WTC11 (cell line): Measurements from ENCODE around the gene FBXL2. TPM values are rescaled to one million over a fixed set of nuclear protein-coding genes. Genes with fewer than 3 reads are reported as not detected.

Experiments used
- ATAC-seq: fragments of 200-7000 bp; cut with Tn5 transposase; 2 replicates; pipeline ENCODE4 v1.10.0; 2021; ENCODE audit warnings: mild to moderate bottlenecking, moderate library complexity
- CTCF ChIA-PET: fragments of 300-600 bp; sonication (Branson Sonifier 250); formaldehyde crosslinking; loops from one replicate; lab custom pipeline; 2021; ENCODE audit warnings: antibody characterized with exemption; lab: Charles Lee
- POLR2A ChIA-PET: fragments of 350-600 bp; sonication (Branson Sonifier 250); formaldehyde crosslinking; loops from one replicate; lab custom pipeline; 2021; ENCODE audit warnings: antibody characterized with exemption; lab: Charles Lee
- DNase-seq: peaks from one replicate; pipeline ENCODE4 v3.0.0; 2021; ENCODE audit warnings: low spot score
- H3K27ac Mint-ChIP-seq: 2 replicates; pipeline ENCODE4 v1.8.0; 2021; ENCODE audit warnings: mixed read lengths
- H3K27me3 Mint-ChIP-seq: 2 replicates; pipeline ENCODE4 v1.8.0; 2021; ENCODE audit warnings: low read depth, mild to moderate bottlenecking, moderate library complexity, mixed read lengths
- H3K36me3 Mint-ChIP-seq: 2 replicates; pipeline ENCODE4 v1.8.0; 2021; ENCODE audit warnings: mixed read lengths
- H3K4me1 Mint-ChIP-seq: 2 replicates; pipeline ENCODE4 v1.8.0; 2022; ENCODE audit warnings: mixed read lengths
- H3K4me3 Mint-ChIP-seq: 2 replicates; pipeline ENCODE4 v1.8.0; 2021; ENCODE audit warnings: mild to moderate bottlenecking, moderate library complexity, mixed read lengths
- H3K9me3 Mint-ChIP-seq: 2 replicates; pipeline ENCODE4 v1.8.0; 2021; ENCODE audit warnings: mixed read lengths
- AR ChIP-seq: fragments of 250-450 bp; sonication (Bioruptor Pico); IDR thresholded peaks from 2 replicates; pipeline ENCODE4 v1.9.0; 2021; ENCODE audit warnings: mild to moderate bottlenecking
- E2F4 ChIP-seq: sonication (generic); formaldehyde crosslinking; IDR thresholded peaks from 2 replicates; pipeline ENCODE4 v1.8.1; 2022; ENCODE audit warnings: low read depth, mild to moderate bottlenecking, moderate library complexity, missing genetic modification reagents, borderline replicate concordance
- EMX1 ChIP-seq: fragments of 250-450 bp; sonication (Bioruptor Pico); IDR thresholded peaks from 2 replicates; pipeline ENCODE4 v1.8.0; 2021; ENCODE audit warnings: mild to moderate bottlenecking
- PREB ChIP-seq: sonication (generic); formaldehyde crosslinking; IDR thresholded peaks from 2 replicates; pipeline ENCODE4 v1.8.1; 2022; ENCODE audit warnings: mild to moderate bottlenecking, missing genetic modification reagents, moderate library complexity, borderline replicate concordance
- PRRX2 ChIP-seq: fragments of 250-450 bp; sonication (Bioruptor Pico); IDR thresholded peaks from 2 replicates; pipeline ENCODE4 v1.8.0; 2021; ENCODE audit warnings: mild to moderate bottlenecking
- SMAD3 ChIP-seq: sonication (generic); formaldehyde crosslinking; IDR thresholded peaks from 2 replicates; pipeline ENCODE4 v1.8.0; 2022; ENCODE audit warnings: missing genetic modification reagents, mild to moderate bottlenecking, borderline replicate concordance
- ZNF219 ChIP-seq: sonication (generic); formaldehyde crosslinking; IDR thresholded peaks from 2 replicates; pipeline ENCODE4 v1.8.0; 2023; ENCODE audit warnings: missing genetic modification reagents, mild to moderate bottlenecking, borderline replicate concordance
- ZNF263 ChIP-seq: sonication (generic); formaldehyde crosslinking; IDR thresholded peaks from 2 replicates; pipeline ENCODE4 v1.8.1; 2022; ENCODE audit warnings: low read depth, mild to moderate bottlenecking, moderate library complexity, missing genetic modification reagents
- ZNF512 ChIP-seq: sonication (generic); formaldehyde crosslinking; IDR thresholded peaks from 2 replicates; pipeline ENCODE4 v1.8.1; 2022; ENCODE audit warnings: missing genetic modification reagents, borderline replicate concordance
- total RNA-seq: library from RNA; stranded (reverse); gene quantifications from 3 replicates; pipeline ENCODE4 v1.2.3, GENCODE V29; 2021
- TF ChIP-seq, protein P1 (sequence below): sonication (generic); formaldehyde crosslinking; IDR thresholded peaks from 2 replicates; pipeline ENCODE4 v1.8.1; 2023; ENCODE audit warnings: mild to moderate bottlenecking, missing genetic modification reagents, moderate library complexity
- TF ChIP-seq, protein P2 (sequence below): sonication (generic); formaldehyde crosslinking; IDR thresholded peaks from 2 replicates; pipeline ENCODE4 v1.8.1; 2023; ENCODE audit warnings: mild to moderate bottlenecking, moderate library complexity, missing genetic modification reagents
- TF ChIP-seq, protein P3 (sequence below): sonication (generic); formaldehyde crosslinking; IDR thresholded peaks from 2 replicates; pipeline ENCODE4 v1.8.1; 2023; ENCODE audit warnings: mild to moderate bottlenecking, missing genetic modification reagents
- TF ChIP-seq, protein P4 (sequence below): sonication (generic); formaldehyde crosslinking; IDR thresholded peaks from 2 replicates; pipeline ENCODE4 v1.8.1; 2023; ENCODE audit warnings: mild to moderate bottlenecking, missing genetic modification reagents

Gene FBXL2
- total RNA-seq, 1 experiment from 2014 or later, result 2.9 TPM

GRCh38 chr3:33331414-33331813, 54.2 kb downstream of the FBXL2 start:
- H3K9me3 Mint-ChIP-seq, result peaks cover 36% of the 10 kb centered on the region
- ChIA-PET CTCF (no interaction called here), POLR2A (no interaction called here)
- peaks cover 2% of the 10 kb centered on the region for H3K27me3 Mint-ChIP-seq
- ATAC-seq (no peak), DNase-seq (no peak)
- no peaks in the 10 kb centered on the region for H3K4me1 Mint-ChIP-seq
- H3K4me3 Mint-ChIP-seq, result no peak overlapping the region
- peaks cover 15% of the 10 kb centered on the region for H3K36me3 Mint-ChIP-seq
- TF ChIP-seq, protein P1, sequence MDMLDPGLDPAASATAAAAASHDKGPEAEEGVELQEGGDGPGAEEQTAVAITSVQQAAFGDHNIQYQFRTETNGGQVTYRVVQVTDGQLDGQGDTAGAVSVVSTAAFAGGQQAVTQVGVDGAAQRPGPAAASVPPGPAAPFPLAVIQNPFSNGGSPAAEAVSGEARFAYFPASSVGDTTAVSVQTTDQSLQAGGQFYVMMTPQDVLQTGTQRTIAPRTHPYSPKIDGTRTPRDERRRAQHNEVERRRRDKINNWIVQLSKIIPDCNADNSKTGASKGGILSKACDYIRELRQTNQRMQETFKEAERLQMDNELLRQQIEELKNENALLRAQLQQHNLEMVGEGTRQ (CRISPR knock-in tag), result no peak
- TF ChIP-seq PREB, result no peak
- TF ChIP-seq, protein P2, sequence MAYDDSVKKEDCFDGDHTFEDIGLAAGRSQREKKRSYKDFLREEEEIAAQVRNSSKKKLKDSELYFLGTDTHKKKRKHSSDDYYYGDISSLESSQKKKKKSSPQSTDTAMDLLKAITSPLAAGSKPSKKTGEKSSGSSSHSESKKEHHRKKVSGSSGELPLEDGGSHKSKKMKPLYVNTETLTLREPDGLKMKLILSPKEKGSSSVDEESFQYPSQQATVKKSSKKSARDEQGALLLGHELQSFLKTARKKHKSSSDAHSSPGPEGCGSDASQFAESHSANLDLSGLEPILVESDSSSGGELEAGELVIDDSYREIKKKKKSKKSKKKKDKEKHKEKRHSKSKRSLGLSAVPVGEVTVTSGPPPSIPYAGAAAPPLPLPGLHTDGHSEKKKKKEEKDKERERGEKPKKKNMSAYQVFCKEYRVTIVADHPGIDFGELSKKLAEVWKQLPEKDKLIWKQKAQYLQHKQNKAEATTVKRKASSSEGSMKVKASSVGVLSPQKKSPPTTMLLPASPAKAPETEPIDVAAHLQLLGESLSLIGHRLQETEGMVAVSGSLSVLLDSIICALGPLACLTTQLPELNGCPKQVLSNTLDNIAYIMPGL, result no peak
- TF ChIP-seq EMX1, result no peak
- TF ChIP-seq, protein P3, sequence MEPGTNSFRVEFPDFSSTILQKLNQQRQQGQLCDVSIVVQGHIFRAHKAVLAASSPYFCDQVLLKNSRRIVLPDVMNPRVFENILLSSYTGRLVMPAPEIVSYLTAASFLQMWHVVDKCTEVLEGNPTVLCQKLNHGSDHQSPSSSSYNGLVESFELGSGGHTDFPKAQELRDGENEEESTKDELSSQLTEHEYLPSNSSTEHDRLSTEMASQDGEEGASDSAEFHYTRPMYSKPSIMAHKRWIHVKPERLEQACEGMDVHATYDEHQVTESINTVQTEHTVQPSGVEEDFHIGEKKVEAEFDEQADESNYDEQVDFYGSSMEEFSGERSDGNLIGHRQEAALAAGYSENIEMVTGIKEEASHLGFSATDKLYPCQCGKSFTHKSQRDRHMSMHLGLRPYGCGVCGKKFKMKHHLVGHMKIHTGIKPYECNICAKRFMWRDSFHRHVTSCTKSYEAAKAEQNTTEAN, result no peak
- no peak for TF ChIP-seq ZNF512 (CRISPR knock-in tag)
- no peak for TF ChIP-seq ZNF219 (CRISPR knock-in tag)
- no peak for TF ChIP-seq SMAD3
- TF ChIP-seq PRRX2, result no peak
- no peak for TF ChIP-seq ZNF263 (CRISPR knock-in tag)
- TF ChIP-seq AR (CRISPR knock-in tag), result no peak
- TF ChIP-seq E2F4 (CRISPR knock-in tag), result no peak
- TF ChIP-seq, protein P4, sequence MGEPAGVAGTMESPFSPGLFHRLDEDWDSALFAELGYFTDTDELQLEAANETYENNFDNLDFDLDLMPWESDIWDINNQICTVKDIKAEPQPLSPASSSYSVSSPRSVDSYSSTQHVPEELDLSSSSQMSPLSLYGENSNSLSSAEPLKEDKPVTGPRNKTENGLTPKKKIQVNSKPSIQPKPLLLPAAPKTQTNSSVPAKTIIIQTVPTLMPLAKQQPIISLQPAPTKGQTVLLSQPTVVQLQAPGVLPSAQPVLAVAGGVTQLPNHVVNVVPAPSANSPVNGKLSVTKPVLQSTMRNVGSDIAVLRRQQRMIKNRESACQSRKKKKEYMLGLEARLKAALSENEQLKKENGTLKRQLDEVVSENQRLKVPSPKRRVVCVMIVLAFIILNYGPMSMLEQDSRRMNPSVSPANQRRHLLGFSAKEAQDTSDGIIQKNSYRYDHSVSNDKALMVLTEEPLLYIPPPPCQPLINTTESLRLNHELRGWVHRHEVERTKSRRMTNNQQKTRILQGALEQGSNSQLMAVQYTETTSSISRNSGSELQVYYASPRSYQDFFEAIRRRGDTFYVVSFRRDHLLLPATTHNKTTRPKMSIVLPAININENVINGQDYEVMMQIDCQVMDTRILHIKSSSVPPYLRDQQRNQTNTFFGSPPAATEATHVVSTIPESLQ (CRISPR knock-in tag), result no peak
- H3K27ac Mint-ChIP-seq, result no peak overlapping the region
